GM19467 (cell line): ENCODE results near the gene RAPGEF5.

ENCODE experiments used
- ATAC-seq: cut with Tn5 transposase; IDR thresholded peaks from one replicate; pipeline ENCODE4 v1.9.1; 2021; ENCODE audit warnings: mild to moderate bottlenecking, moderate library complexity; ENCODE audit not compliant: unreplicated experiment

Gene RAPGEF5

GRCh38 chr7:22129166-22129565, 227.8 kb downstream of the RAPGEF5 start:
- ATAC-seq, result no peak

GRCh38 chr7:22128528-22128920, 228.4 kb downstream of the RAPGEF5 start:
- ATAC-seq, result no peak

GRCh38 chr7:22127835-22128527, 229.0 kb downstream of the RAPGEF5 start:
- no peak for ATAC-seq

- ATAC-seq, result no peak
These were observed 231.5 kb downstream of the RAPGEF5 start for GRCh38 chr7:22125436-22125835.

GRCh38 chr7:22124941-22125340, 232.0 kb downstream of the RAPGEF5 start:
- no peak for ATAC-seq

- ATAC-seq, result no peak
These were observed 233.8 kb downstream of the RAPGEF5 start for GRCh38 chr7:22123139-22123538.

GRCh38 chr7:22121702-22122474, 235.1 kb downstream of the RAPGEF5 start:
- ATAC-seq, result no peak

- no peak for ATAC-seq
These were observed 236.4 kb downstream of the RAPGEF5 start for GRCh38 chr7:22120391-22121053.

GRCh38 chr7:22117222-22117621, 239.7 kb downstream of the RAPGEF5 start:
- no peak for ATAC-seq

GRCh38 chr7:22116451-22117030, 240.4 kb downstream of the RAPGEF5 start:
- ATAC-seq, result no peak

- ATAC-seq, result no peak
These were observed 241.3 kb downstream of the RAPGEF5 start for GRCh38 chr7:22115689-22116088.

- no peak for ATAC-seq
These were observed 242.4 kb downstream of the RAPGEF5 start for GRCh38 chr7:22114440-22114981.

- ATAC-seq, result no peak
These were observed 243.9 kb downstream of the RAPGEF5 start for GRCh38 chr7:22113041-22113440.

GRCh38 chr7:22111661-22112060, 245.3 kb downstream of the RAPGEF5 start:
- ATAC-seq, result no peak

- no peak for ATAC-seq
These were observed 246.1 kb downstream of the RAPGEF5 start for GRCh38 chr7:22110881-22111280.

- ATAC-seq, result no peak
These were observed 246.6 kb downstream of the RAPGEF5 start for GRCh38 chr7:22110227-22110839.

- no peak for ATAC-seq
These were observed 247.2 kb downstream of the RAPGEF5 start for GRCh38 chr7:22109761-22110160.

GRCh38 chr7:22108151-22108845, 248.7 kb downstream of the RAPGEF5 start:
- ATAC-seq, result no peak

- ATAC-seq, result no peak
These were observed 251.4 kb downstream of the RAPGEF5 start for GRCh38 chr7:22105550-22105949.
